ENCODE measurements around the gene GRM2.

- TF ChIP-seq CTCF (conservative IDR thresholded peaks at IDR 0.05; ENCODE audit: low read depth, low read length) (no peak), EZH2 (IDR thresholded peaks at IDR 0.05; ENCODE audit: borderline replicate concordance, low read depth, low read length, poor library complexity, severe bottlenecking) (no peak)
Observed at GRCh38 chr3:51721062-51721745, 14.3 kb downstream of the GRM2 start.

All from A673 (cell line).